SK-N-MC (cell line): ENCODE measurements around the gene OR10AG1.
A peak's percentile ranks its signal among the peaks of the same experiment; 100 is the strongest.

ENCODE experiments used
- DNase-seq: peaks from one replicate; pipeline ENCODE4 v3.0.0-alpha.2; 2011; ENCODE audit warnings: low read depth, low spot score
- H3K27ac ChIP-seq: fragments of 200-600 bp; sonication (generic); 2 replicates; pipeline ENCODE4 v1.5.1; 2016; ENCODE audit warnings: mixed run types
- H3K36me3 ChIP-seq: fragments of 200-600 bp; sonication (generic); 2 replicates; pipeline ENCODE4 v1.6.1; 2017; ENCODE audit warnings: antibody characterized with exemption, low read length, mixed read lengths; ENCODE audit not compliant: insufficient read depth
- H3K4me3 ChIP-seq: fragments of 200-600 bp; sonication (generic); 2 replicates; pipeline ENCODE4 v1.5.1; 2016
- H3K9ac ChIP-seq: fragments of 200-600 bp; sonication (generic); 2 replicates; pipeline ENCODE4 v1.8.0; 2017; ENCODE audit warnings: mixed run types, mixed read lengths; ENCODE audit not compliant: insufficient read length
- H3K9me3 ChIP-seq: fragments of 200-600 bp; sonication (generic); 2 replicates; pipeline ENCODE4 v1.6.1; 2017; ENCODE audit warnings: low read depth, mild to moderate bottlenecking, antibody characterized with exemption, low read length, moderate library complexity, mixed read lengths
- EZH2 ChIP-seq: fragments of 200-600 bp; sonication (generic); IDR thresholded peaks from one replicate; pipeline ENCODE4 v1.6.1; 2017; ENCODE audit warnings: antibody characterized with exemption
- FOXP2 ChIP-seq: optimal IDR thresholded peaks from 2 replicates; pipeline ENCODE3; 2011; ENCODE audit warnings: mild to moderate bottlenecking, moderate library complexity; ENCODE audit not compliant: insufficient read depth; ENCODE audit errors: extremely low read length, control extremely low read depth
- POLR2AphosphoS5 ChIP-seq: IDR thresholded peaks from 2 replicates; pipeline ENCODE4 v1.6.1; 2012; ENCODE audit warnings: mild to moderate bottlenecking, low read depth, low read length, borderline replicate concordance

OR10AG1 gene

DNA sequence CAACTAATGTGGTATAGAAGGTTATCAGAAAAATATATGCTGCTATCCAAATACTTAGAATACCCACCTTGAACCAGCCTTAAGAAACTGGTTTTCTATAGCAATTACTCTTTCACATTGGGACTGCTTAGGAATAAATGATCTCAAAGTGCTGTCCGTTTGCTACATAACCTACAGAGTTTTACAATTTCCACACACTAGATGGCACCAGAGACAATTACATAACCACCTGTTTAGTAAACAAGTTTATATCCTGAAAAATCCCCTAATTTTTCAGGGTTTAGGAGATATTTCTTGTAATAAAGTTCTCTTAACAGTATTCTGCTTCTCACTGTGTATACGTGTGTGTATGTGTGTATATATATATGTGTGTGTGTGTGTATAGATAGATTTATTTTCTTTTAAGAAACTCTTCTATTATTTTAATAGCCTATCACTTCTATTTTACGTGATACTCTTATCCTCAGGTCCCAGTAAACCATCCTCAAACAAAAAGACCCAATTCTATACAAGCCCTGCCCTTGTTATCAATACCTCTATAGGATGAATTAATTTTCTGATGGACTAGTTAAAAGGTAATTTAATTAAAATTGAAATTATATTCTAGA, 26.9 kb downstream of the OR10AG1 start:
- H3K36me3 ChIP-seq = no peaks in the 10 kb centered on the region
- no peaks in the 10 kb centered on the region for H3K9me3 ChIP-seq
- DNase-seq = peak; percentile 12
- H3K9ac ChIP-seq = no peak overlapping the region
- H3K27ac ChIP-seq = no peak overlapping the region
- H3K4me3 ChIP-seq = no peak overlapping the region
- TF ChIP-seq EZH2 = no peak
- no peak for TF ChIP-seq FOXP2
- TF ChIP-seq POLR2AphosphoS5 = no peak

DNA sequence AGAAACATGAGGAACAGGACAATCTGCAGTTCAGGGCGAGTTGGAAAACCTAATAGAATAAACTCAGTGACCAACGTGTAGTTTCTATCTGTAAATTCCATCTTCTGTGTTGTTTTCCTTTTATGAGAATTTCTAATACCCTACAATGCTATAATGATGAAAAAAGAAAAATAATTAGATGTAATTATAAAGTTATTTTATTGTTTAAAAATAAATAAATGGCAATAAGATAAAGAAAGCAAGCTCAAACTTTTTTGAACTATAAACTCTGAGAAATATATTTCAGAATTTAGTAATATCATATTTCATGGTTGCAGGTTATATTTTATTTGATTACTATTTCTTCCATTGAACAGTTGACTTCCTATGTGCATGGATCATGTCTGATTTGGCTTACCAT, 33.4 kb downstream of the OR10AG1 start, which contains the start of gene OR5I1:
Gene OR5I1 (minus strand): TSS at position 101 of the 400 bp plus-strand sequence. CDS start 0 bp downstream, at position 101.
- H3K9ac ChIP-seq = no peak within 1 kb of the TSS
- H3K36me3 ChIP-seq = no peaks in the 10 kb centered on the region
- H3K9me3 ChIP-seq = no peaks in the 10 kb centered on the region
- no peak for DNase-seq
- H3K27ac ChIP-seq = no peak within 1 kb of the TSS
- TF ChIP-seq FOXP2 (no peak), POLR2AphosphoS5 (no peak), EZH2 (no peak)
- H3K4me3 ChIP-seq = no peak within 1 kb of the TSS

DNA sequence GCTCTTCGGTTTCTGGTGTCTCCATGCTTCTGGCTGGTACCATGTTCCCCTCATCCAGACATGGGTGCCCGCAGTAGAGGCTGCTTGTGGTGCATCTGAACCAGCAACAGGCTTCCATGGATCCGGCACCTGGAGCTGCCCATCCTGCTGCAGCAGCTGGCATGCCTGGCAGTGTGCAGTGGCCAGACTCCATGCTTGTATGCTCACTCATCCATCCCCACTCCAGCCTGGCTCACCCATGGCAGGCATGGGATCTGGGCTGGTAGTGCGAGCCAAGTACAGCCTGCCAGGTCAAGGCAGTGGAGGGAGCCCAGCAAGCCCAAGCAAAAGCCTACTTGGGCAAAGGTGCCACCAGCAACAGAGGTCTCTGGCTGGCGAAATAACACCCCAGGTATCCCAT, 49.2 kb downstream of the OR10AG1 start:
- no peak overlapping the region for H3K9ac ChIP-seq
- H3K36me3 ChIP-seq = no peaks in the 10 kb centered on the region
- no peaks in the 10 kb centered on the region for H3K9me3 ChIP-seq
- H3K4me3 ChIP-seq = no peak overlapping the region
- no peak overlapping the region for H3K27ac ChIP-seq
- TF ChIP-seq POLR2AphosphoS5 (no peak), EZH2 (no peak)
- no peak for DNase-seq
